OCI-LY1 (cell line): ENCODE results near the gene HAND1.

ENCODE experiments used
- EZH2 ChIP-seq: fragments of 200-600 bp; sonication (generic), shearing (Covaris generic); IDR thresholded peaks from 2 replicates; pipeline ENCODE4 v1.8.0; 2017; ENCODE audit warnings: borderline replicate concordance, mixed run types, mild to moderate bottlenecking, antibody characterized with exemption, low read length, moderate library complexity, mixed read lengths
- TF ChIP-seq, protein P1 (sequence below): fragments of 200-600 bp; sonication (generic), shearing (Covaris generic); IDR thresholded peaks from 2 replicates; pipeline ENCODE4 v1.5.1; 2017; ENCODE audit warnings: mild to moderate bottlenecking, antibody characterized with exemption, low read length, moderate library complexity, mixed read lengths

DNA sequence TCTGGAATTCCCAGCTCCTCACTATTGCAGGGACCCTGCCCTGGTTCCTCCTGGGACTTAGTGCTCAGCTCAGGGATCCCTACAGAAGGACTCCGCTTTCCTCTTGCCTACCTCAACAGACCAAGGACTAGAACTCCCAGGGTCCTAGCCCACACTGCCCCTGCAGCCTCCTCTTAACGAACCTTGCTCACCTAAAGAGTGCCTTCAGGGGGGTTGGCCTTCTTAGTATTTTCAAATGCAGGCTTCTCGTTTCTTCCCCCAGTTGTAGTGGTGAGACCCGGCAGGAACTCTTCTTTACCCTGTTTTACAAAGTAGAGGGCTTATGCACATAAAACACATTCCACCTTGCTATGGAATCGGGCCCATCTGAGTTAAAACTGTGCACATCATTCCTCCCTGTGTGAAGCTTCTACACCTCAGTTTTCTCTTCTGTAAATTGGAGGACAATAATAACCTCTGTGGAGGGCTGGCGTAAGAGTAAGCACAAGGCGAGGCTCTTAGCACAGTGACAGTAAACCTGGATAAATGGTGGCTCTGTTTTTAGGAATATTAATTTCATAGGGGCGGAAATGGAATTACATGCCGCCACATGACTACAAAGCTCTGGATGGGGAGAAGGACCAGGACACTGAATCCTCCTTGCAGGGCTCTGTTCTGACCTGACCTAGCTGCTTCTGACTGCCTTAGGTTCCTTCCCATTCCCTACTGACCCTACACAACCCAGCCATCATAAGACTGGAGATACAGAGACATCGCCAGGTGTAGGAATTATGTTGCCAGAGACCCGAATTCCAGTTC is 3.8 kb upstream of the HAND1 start:
- TF ChIP-seq, protein P1, sequence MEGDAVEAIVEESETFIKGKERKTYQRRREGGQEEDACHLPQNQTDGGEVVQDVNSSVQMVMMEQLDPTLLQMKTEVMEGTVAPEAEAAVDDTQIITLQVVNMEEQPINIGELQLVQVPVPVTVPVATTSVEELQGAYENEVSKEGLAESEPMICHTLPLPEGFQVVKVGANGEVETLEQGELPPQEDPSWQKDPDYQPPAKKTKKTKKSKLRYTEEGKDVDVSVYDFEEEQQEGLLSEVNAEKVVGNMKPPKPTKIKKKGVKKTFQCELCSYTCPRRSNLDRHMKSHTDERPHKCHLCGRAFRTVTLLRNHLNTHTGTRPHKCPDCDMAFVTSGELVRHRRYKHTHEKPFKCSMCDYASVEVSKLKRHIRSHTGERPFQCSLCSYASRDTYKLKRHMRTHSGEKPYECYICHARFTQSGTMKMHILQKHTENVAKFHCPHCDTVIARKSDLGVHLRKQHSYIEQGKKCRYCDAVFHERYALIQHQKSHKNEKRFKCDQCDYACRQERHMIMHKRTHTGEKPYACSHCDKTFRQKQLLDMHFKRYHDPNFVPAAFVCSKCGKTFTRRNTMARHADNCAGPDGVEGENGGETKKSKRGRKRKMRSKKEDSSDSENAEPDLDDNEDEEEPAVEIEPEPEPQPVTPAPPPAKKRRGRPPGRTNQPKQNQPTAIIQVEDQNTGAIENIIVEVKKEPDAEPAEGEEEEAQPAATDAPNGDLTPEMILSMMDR, result no peak
- no peak for TF ChIP-seq EZH2
